ENCODE measurements around the gene MARVELD1.
"Not testable (repeated sequence)": the region's sequence is repeated elsewhere in the genome, so short reads cannot be mapped to it uniquely, and the experiment has no call there.

Gene MARVELD1

DNA sequence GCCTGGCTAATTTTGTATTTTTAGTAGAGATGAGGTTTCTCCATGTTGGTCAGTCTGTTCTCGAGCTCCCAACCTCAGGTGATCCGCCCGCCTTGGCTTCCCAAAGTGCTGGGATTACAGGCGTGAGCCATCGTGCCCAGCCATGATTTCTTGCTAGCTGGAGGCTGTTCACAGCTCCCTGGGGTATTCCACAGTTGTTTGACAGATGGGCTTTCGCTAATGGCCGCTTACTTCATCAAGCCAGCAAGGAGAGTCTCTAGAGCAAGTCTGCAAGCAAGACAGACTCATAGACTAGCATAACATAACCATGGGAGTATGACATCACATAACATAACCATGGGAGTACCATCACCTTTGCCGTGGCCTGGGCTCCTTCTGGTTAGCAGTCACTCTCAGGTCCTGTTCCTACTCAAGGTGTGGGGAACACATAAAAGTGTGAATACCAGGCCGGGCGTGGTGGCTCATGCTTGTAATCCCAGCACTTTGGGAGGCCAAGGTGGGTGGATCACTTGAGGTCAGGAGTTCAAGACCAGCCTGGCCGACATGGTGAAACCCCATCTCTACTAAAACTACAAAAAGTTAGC lies 15.4 kb upstream of the MARVELD1 start:
- not testable (repeated sequence) for DNase-seq

GRCh38 chr10:97701438-97702069 lies 12.0 kb upstream of the MARVELD1 start:
- DNase-seq = no peak

DNA sequence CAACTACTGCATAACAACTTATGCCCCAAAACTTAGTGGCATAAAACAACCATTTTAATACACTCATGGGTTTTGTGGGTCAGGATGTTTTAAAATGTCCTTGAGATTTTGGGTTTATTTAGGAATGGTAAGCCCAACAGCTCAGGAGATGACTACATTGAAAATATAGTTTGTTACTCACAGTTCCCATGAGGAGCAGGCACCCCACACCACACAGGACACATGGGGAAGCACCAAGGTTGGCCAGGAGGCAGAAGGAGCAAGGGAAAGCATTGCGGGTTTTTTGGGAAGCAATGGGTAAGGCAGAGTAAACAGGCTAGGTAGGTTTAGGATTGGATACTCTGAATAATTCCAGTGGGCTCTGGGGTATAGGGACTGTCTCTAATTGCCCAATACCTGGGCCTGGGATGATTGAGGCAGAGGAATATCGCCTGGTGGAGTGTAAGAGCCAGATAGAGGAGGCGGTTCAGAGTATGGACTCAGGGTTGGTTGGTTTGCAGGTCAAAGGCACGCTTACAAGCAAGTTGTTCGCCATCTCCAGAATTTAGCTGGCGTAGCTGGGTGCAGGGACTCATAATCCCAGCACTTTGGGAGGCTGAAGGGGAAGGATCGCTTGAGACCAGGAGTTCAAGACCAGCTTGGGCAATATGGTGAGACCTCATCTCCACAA lies 10.0 kb upstream of the MARVELD1 start:
- DNase-seq = no peak

GRCh38 chr10:97704341-97704740 lies 9.2 kb upstream of the MARVELD1 start:
- DNase-seq = no peak

- no peak for DNase-seq
These were observed 8.4 kb upstream of the MARVELD1 start for GRCh38 chr10:97705006-97705670.

- DNase-seq = no peak
These were observed 6.2 kb upstream of the MARVELD1 start for GRCh38 chr10:97707134-97707861.

DNA sequence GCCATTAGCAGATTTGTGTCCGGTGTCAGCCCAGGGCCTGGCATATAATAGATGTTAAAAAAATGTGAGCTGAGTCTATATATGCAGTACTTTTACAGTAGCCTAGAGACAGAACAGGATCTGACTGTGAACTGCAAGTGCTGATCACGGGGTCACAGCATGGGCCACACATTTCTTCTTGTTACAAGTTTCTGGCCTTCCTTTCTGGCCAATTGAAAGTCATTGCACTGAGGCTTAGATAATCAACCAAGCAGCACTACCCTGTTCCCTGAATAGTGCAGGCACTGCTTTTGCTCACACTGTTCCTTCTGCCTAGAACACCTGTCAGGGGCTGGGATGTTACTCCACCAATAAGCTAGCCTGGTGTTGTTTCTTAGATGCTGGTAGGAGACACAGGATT lies 5.4 kb upstream of the MARVELD1 start:
- no peak for DNase-seq

GRCh38 chr10:97708976-97709946 lies 4.3 kb upstream of the MARVELD1 start:
- no peak for DNase-seq

GRCh38 chr10:97711640-97712572 lies 1.6 kb upstream of the MARVELD1 start:
- DNase-seq = no peak

GRCh38 chr10:97713826-97714400 lies 383 bp downstream of the MARVELD1 start:
- no peak for DNase-seq

DNA sequence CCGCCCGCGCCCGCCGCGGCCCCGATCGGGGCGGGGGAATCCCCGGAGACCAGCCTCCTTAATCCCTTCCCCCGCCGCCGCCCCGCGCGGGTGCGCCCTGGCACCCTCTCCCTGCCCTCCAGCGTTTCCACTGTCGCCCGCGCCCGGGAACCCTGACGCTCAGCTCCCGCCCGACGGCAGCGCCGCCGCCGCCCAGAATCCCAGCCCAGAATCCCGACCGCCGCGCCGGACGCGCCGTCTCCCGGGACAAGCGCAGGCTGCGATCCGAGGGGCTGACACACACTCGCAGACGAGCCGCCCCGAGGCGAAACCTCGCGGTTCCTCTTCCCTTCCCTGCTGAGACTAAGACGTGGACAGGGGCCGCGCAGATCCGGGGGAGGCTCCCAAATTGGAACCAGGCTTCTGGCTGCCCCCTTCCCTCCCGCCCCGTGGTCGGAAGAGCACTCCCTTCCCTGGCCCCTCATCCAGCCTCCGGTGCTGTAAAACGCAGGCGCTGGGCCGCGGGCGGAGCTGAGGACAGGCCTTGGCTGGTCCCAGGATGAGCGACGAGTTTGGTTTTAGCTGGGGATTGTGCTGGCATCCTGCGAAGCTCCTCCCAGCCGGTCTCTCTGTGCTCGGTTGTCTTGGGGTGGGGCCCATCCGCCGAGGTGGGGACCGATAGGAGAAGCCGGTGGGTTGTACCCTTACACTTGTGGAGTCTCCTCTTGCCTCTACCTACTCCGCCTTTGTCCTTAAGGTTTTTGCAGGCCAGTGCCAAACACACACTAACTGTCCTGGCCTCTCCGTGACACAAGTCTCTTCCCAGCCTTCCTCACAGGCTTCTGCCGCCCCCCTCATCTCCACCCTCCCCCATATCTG lies 1.1 kb downstream of the MARVELD1 start:
- DNase-seq = peak; percentile 76

- DNase-seq = no peak
These were observed 1.8 kb downstream of the MARVELD1 start for GRCh38 chr10:97715259-97715874.

DNA sequence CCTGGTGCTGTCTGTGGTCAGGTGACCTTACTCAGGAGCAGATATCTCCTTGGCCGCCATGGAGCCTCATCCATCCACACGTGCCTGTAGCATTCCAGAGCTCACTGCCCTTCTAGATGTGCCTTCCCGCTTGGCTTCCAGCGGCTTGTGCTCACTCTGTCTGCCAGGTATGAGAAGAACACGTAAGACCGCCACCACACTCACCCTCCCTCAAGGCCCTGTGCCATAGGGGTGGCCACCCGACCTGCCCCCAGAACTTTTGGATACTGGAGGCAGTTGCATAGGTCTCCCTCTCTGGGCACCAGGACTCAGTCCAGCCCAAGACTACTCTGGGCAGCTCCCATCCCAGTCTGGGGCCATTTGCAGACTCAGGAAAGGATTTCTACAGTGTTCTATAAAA lies 4.1 kb downstream of the MARVELD1 start:
- no peak for DNase-seq

- no peak for DNase-seq
These were observed 4.6 kb downstream of the MARVELD1 start for GRCh38 chr10:97718178-97718577.

GRCh38 chr10:97718659-97719142 lies 5.2 kb downstream of the MARVELD1 start:
- DNase-seq = no peak

DNA sequence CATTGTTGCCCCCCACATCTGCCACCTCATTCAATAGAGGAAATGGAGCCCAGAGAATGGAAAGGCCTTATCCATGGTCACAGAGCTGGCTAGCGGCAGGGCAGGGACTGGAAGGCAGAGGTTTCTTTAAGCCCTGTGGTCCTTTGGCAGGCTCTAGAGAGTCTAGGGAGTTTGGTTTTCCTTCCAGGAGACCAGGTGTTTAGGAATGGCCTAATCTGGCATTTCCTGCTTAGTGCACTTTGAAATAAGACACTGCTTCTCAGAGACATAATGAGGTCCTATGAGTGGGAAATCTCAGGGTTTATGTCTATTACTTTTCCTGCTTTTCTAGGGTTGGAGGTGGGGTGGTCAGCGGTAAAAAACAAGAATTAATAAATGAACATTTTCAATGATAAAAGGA lies 6.1 kb downstream of the MARVELD1 start:
- no peak for DNase-seq

DNA sequence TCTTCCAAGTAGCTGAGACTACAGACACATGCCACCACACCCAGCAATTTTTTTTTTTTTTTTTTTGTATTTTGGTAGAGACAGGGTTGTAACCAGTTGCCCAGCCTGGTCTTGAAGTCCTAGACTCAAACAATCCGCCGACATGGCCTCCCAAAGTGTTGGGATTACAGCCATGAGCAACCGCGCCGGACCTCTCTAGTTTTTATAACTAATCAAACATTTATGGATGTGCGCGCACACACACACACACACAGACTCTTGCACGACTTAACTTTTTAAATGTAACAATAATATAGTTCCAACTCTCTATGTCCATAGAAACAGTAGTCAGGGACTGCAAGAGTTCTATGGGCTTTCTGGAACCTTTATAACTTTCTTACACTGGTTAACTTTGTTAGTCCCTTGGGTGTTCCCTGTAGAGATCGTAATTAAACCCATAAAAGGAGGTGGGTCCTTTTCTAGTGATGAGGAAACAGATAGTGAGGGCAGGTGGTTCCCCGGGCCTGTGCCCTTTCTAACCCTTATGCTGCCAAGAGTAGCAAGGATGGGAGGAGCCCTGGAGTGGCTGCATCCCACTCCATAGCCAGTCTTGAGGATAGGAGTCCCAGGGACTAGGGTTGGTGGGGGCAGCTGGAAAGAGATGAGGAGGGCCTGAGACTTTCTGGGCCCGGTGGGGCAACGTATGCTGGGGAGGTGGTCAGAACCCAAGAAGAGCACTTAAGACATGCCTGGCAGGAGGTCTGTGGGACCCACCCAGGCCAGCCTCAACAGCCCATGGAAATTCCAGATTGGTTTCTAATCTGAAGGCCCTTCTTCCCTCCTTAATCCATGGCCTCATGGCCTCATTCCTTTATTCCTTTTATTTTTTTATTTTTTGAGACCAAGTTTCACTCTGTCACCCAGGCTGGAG lies 8.6 kb downstream of the MARVELD1 start:
- no peak for DNase-seq

DNA sequence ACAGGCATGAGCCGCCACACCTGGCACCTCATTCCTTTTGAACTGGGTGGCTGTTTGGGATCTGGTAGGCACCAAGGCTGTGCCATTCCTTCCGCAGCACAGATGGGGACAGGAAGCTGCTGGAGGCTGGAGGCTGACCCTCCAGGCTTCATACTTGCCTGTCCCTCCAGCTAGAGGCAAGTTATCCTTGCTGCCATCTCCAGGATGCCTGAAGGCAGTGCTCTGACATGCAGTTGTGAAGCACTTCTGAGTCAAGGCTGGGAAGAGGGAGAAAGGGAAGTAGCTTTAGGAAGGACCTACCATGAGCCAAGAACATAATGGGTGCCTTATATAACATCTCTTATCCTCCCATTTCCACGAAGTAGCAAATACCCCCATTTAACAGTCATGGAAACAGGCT lies 9.5 kb downstream of the MARVELD1 start:
- no peak for DNase-seq
